ENCODE data around the gene REG4.

DNA sequence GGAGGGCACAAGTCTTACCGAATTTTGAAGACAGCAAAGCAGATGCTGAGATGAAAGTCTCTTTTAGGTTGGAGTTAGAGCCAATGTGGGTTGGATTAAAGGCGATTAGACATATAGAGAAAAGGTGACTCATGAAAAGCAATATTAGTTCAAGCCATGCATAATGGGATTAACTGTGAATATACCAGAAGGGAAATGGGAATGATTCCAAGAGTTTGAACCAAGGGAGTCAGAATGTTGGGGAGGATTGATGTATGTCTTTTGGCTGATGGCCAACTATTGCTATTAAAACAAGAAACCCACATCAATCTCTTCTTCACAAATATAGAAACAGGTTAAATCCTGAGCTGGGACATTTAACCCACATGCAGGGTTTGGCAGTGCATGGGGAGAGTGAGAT, 43.8 kb downstream of the REG4 start:
- TF ChIP-seq TAF1 (conservative IDR thresholded peaks at IDR 0.05) (no peak), RXRA (IDR thresholded peaks at IDR 0.05) (peak in 1 of 2 donors; percentile 6), SP1 (IDR thresholded peaks at IDR 0.05) (no peak), YY1 (IDR thresholded peaks at IDR 0.05) (no peak), EGR1 (IDR thresholded peaks at IDR 0.05; ENCODE audit: low read depth in 2 of 2) (no peak), RAD21 (IDR thresholded peaks at IDR 0.05) (no peak), GABPA (IDR thresholded peaks at IDR 0.05 in 1 of 2, conservative IDR thresholded peaks at IDR 0.05 in 1 of 2) (no peak), NR2F2 (IDR thresholded peaks at IDR 0.05) (no peak), FOXA1 (IDR thresholded peaks at IDR 0.05) (no peak)
- TF ChIP-seq, protein P1, sequence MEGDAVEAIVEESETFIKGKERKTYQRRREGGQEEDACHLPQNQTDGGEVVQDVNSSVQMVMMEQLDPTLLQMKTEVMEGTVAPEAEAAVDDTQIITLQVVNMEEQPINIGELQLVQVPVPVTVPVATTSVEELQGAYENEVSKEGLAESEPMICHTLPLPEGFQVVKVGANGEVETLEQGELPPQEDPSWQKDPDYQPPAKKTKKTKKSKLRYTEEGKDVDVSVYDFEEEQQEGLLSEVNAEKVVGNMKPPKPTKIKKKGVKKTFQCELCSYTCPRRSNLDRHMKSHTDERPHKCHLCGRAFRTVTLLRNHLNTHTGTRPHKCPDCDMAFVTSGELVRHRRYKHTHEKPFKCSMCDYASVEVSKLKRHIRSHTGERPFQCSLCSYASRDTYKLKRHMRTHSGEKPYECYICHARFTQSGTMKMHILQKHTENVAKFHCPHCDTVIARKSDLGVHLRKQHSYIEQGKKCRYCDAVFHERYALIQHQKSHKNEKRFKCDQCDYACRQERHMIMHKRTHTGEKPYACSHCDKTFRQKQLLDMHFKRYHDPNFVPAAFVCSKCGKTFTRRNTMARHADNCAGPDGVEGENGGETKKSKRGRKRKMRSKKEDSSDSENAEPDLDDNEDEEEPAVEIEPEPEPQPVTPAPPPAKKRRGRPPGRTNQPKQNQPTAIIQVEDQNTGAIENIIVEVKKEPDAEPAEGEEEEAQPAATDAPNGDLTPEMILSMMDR (IDR thresholded peaks at IDR 0.05; ENCODE audit: low read depth, low read length, missing input control): no peak
- TF ChIP-seq, protein P2, sequence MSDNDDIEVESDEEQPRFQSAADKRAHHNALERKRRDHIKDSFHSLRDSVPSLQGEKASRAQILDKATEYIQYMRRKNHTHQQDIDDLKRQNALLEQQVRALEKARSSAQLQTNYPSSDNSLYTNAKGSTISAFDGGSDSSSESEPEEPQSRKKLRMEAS (IDR thresholded peaks at IDR 0.05): no peak
- TF ChIP-seq, protein P3, sequence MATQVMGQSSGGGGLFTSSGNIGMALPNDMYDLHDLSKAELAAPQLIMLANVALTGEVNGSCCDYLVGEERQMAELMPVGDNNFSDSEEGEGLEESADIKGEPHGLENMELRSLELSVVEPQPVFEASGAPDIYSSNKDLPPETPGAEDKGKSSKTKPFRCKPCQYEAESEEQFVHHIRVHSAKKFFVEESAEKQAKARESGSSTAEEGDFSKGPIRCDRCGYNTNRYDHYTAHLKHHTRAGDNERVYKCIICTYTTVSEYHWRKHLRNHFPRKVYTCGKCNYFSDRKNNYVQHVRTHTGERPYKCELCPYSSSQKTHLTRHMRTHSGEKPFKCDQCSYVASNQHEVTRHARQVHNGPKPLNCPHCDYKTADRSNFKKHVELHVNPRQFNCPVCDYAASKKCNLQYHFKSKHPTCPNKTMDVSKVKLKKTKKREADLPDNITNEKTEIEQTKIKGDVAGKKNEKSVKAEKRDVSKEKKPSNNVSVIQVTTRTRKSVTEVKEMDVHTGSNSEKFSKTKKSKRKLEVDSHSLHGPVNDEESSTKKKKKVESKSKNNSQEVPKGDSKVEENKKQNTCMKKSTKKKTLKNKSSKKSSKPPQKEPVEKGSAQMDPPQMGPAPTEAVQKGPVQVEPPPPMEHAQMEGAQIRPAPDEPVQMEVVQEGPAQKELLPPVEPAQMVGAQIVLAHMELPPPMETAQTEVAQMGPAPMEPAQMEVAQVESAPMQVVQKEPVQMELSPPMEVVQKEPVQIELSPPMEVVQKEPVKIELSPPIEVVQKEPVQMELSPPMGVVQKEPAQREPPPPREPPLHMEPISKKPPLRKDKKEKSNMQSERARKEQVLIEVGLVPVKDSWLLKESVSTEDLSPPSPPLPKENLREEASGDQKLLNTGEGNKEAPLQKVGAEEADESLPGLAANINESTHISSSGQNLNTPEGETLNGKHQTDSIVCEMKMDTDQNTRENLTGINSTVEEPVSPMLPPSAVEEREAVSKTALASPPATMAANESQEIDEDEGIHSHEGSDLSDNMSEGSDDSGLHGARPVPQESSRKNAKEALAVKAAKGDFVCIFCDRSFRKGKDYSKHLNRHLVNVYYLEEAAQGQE (IDR thresholded peaks at IDR 0.05): no peak
- TF ChIP-seq, protein P4, sequence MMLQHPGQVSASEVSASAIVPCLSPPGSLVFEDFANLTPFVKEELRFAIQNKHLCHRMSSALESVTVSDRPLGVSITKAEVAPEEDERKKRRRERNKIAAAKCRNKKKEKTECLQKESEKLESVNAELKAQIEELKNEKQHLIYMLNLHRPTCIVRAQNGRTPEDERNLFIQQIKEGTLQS (IDR thresholded peaks at IDR 0.05): no peak
- TF ChIP-seq, protein P5, sequence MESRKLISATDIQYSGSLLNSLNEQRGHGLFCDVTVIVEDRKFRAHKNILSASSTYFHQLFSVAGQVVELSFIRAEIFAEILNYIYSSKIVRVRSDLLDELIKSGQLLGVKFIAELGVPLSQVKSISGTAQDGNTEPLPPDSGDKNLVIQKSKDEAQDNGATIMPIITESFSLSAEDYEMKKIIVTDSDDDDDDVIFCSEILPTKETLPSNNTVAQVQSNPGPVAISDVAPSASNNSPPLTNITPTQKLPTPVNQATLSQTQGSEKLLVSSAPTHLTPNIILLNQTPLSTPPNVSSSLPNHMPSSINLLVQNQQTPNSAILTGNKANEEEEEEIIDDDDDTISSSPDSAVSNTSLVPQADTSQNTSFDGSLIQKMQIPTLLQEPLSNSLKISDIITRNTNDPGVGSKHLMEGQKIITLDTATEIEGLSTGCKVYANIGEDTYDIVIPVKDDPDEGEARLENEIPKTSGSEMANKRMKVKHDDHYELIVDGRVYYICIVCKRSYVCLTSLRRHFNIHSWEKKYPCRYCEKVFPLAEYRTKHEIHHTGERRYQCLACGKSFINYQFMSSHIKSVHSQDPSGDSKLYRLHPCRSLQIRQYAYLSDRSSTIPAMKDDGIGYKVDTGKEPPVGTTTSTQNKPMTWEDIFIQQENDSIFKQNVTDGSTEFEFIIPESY (IDR thresholded peaks at IDR 0.05): no peak

Measured in liver (tissue), 3 donors.